HG02885 (cell line): ENCODE measurements around the gene F13B.
A peak's percentile ranks its signal among the peaks of the same experiment; 100 is the strongest.
"Not testable (repeated sequence)": the region's sequence is repeated elsewhere in the genome, so short reads cannot be mapped to it uniquely, and the experiment has no call there.

Experiments used
- ATAC-seq: cut with Tn5 transposase; IDR thresholded peaks from one replicate; pipeline ENCODE4 v1.9.1; 2021; ENCODE audit warnings: mild to moderate bottlenecking; ENCODE audit not compliant: unreplicated experiment, poor library complexity

F13B gene, protein sequence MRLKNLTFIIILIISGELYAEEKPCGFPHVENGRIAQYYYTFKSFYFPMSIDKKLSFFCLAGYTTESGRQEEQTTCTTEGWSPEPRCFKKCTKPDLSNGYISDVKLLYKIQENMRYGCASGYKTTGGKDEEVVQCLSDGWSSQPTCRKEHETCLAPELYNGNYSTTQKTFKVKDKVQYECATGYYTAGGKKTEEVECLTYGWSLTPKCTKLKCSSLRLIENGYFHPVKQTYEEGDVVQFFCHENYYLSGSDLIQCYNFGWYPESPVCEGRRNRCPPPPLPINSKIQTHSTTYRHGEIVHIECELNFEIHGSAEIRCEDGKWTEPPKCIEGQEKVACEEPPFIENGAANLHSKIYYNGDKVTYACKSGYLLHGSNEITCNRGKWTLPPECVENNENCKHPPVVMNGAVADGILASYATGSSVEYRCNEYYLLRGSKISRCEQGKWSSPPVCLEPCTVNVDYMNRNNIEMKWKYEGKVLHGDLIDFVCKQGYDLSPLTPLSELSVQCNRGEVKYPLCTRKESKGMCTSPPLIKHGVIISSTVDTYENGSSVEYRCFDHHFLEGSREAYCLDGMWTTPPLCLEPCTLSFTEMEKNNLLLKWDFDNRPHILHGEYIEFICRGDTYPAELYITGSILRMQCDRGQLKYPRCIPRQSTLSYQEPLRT

DNA sequence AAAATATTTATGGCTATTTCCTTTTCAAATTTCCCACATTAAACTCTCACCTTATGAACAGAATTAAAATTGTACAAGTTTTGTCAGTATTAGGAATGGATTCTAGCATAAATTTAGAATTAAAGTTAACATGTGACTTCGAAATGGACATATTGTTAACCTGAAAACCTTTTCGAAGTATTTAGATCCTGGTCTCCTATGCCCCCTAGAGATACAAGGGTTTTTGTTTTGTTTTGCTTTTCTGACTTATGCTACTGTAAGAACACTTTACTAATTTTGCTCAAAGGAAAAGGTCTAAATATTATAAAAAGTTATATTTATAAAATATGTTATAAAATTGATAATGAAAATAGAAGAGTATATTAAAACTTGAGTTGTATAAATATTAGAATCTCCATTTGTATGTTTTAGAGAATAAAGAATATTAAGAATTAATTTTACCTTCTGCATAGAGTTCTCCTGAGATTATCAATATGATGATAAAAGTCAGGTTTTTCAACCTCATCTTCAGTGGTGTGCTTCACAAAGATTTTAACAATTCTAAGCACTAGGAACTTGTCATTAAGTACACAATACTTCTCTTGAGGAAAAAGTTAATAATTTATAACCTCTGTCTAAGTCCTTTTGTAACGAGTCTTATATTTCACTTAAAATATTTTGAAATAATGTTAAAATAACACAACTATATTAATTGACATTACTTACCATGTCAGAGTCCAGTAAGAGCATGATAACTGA, at the start of gene F13B:
TSS of gene F13B (minus strand) at position 542 of the 738 bp plus-strand sequence. CDS start at position 505, 37 bp downstream.
- no peak for ATAC-seq

DNA sequence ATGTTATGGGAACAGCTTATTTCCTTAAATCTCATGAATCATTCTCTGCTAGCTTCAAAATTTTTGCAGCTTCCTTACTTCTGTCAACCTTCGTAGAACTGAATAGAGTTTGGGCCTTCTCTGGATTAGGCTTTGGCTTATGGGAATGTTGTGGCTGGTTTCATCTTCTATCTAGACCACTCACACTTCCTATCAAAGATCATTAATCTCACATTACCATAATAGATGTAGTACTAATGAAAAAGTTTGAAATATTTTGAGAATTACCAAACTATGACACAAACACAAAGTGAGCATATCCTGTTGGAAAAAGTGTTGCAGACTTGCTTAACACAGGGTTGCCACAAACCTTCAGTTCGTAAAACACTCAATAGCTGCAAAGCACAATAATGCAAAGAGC, 49.1 kb upstream of the F13B start:
- ATAC-seq: no peak

DNA sequence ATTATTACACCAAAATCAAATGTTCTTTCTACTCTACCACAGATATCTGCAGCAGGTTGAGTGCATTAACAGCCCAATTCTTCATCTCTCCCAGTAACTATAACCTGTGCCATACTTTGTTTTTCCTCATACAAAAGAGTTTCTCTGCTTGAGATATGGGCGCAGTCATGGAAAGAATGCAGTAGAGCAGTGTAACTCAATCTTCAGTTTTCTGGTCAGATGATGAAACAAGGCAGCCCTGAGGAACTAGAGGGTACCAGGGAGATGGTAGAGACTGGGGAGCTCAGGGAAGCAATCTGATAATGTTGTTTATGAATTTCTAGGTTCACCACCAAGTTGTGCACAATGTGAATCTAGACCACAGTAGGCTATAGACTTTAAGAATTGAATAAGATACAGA, 39.8 kb upstream of the F13B start:
- ATAC-seq: no peak

DNA sequence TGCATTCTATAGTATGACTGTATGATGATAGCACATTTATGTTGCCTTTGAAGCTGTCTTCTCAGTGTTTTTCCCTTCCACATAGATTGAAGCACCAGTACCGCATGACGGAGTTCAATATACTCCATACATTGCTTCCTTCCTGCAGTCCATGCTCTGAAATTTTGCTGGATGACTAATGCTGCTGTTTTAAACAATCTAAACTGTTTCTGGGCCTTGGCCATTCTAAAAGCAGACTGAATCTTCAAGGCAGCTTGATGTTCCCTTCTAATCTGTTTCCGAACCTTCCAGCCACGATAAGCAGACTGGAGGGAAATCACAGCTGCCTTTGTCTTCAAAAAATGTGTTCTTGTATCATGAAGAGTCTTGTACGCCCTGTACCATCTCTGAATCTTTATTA, 36.2 kb upstream of the F13B start:
- no peak for ATAC-seq

DNA sequence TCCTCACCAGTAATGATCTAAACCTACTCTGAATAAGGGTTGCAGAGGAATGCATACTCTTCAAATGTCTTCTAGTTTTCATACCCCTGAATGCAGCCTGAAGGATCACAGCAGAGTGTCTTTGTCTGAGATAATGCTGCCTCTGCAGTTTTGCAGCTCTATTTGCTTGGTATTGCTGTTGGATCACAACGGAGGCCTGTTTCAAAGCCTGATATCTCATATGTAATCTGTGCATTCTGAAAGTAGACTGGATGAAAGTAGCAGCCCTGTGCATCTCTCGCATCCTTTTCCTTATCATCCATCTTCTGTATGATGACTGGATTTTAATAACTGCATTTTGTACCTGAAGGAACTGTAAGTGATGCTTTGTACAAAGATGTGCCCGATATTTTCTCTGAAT, 34.9 kb upstream of the F13B start:
- no peak for ATAC-seq

DNA sequence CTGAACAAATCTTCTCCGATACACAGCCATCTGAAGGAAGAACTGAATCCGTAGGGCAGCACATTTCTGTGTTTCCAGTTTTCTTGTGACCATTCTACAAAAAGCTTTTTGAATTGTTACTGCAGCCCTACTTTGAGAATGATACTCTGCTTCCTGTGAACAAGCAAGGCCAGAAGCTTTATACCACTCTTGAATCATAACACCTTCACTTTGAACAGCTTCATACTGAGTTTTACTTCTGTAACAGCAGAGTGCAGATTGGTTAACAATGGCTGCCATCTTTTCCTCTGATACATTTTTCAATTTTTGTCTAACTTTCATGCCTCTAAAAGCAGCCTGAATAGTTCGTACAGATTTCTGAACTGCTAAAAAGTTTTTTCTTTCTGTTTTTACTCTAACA, 33.6 kb upstream of the F13B start:
- ATAC-seq: no peak

DNA sequence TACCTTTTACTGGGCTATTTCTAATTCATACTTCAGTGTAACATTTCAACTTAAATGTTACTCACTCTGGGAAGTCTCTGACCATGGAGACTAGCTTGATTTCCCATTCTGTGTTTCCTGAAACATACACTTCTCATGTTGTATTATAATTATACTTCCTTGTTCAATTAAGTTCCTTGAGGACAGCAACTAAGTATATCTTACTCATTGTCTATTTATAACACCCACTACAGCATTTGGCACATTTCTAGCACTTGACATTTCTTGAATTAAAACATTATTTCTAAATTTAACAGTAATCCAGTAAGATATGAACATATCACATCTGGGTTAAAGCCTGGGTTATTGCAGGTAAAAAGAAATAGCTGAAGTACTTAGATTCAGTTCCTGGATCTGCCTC, 32.4 kb upstream of the F13B start:
- ATAC-seq: no peak

DNA sequence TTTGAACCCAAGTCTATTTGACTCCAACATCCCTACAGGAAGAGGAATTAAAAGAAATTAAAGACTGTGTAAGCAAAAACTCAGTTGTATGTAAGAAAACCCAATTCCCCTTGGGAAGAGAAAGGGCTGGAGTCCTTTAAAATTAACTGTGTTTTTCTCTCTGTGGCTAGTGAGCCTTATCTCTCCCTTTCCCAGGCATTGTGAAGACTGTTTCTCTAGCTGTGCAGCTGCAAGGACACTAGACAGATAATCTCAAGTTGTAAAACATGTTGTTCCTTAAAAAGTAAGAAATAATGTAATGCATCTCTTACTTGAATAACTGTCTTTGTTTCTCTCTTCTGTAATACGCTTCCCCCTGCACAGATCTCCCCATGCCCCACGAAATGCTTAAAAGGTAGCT, 29.9 kb upstream of the F13B start:
- ATAC-seq: not testable (repeated sequence)

DNA sequence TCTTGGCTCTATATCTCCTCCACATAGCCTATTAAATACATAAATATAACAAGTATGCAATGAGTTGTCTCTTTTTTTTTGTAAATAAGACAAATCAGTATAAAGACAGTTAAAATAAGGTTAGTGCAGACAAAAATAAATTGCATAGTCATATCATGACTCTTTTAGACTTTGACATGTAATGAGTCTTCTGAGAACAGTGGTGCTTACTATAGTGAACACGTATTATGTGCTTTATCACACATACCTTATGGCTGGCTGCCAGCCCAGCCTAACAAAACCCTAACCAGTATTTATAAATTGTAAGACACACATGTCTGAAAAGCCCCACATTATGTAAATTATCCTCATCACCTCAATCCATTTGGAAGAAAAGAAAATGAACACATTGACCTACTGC, 29.1 kb upstream of the F13B start:
- ATAC-seq: peak; percentile 83

DNA sequence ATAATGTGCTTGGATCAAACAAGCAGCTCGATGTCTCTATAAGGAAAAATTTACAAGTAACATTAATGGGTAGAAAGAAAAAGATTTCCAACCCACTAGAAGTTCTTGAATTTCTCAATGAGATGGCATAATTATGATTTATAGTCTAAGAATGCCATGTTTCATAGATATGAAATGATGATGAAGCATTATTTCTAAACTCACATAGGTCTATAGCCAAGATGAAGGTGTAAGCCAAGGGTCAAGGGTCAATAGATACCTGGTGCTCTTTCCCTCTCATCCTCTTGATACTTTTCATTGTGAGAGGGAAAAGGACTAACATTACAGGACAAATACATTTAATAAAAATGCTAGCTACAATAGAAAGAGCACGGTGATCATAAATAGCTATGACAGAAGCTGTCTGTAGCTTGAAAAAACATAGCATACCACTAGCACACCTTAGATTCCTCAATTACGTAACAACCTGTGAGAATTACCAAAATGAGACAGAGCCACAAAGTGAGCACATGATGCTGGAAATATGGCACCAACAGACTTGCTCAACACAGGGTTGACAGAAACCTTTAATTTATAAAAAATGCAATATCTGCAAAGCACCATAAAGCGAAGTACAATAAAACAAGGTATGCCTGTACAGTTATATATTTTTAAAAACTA, 26.3 kb upstream of the F13B start:
- no peak for ATAC-seq

DNA sequence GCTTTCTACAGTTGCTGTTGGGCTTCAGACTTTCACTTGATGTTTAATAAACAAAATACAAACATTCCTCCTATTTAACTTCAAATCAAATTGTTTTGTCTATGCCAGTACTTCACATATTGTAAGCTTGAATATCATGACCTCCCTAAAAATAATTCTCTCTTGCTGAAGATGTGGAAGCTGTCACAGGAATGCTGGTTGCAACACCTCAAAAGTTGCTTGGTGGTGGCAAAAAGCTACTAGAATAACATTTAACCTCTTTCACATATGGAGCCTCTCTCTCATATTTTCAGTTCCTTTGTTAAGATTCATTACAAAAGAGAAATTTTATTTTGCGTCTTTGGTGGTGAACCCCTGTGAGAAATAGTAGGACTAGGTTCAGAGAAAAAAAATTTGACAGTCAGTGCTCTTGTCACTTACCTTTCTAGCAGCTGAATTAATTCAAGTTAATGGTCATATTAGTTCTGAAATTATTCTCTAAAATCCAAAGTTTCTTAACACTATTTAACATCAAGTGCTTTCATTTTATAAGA, 25.5 kb upstream of the F13B start:
- no peak for ATAC-seq

DNA sequence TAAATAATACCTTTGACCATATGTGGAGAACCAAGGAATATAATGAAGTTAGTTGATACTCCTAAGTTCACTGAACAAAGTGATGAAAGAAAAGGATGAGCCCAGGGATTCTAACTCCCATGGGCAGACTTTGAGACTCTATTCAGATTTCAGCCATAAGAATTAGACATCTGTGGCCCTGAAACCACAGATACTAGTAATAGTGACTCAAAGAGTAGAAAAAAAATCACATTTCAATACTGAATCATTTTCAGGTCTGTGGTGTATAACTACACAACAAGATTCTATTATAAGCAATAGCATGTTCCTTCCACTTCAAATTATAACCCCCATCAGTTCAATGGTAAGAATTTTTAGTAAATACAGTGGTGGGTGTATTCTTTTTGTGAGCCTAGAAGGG, 16.4 kb upstream of the F13B start:
- ATAC-seq: no peak

DNA sequence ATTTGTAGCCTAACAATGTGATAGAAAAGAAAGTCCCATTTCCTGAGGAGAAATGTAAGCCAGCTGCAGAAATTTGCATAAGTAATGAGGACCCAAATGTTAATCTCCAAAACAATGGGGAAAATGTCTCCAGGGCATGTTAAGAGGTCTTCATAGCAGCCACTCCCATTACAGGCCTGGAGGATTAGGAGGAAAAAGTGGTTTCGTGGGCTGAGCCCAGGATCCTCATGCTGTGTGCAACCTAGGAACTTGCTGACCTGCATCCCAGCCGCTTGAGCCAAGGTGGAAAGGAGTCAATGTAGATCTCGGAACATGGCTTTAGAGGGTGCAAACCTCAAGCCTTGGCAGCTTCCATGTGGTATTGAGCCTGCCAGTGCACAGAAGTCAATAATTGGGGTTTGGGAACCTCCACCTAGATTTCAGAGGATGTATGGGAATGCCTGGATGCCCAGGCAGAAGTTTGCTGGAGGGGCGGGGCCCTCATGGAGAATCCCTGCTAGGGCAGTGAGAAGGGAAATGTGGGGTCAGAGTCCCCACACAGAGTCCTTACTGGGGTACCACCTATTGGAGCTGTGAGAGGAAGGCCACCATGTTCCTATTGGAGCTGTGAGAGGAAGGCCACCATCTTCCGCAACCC, 14.2 kb upstream of the F13B start:
- ATAC-seq: no peak

DNA sequence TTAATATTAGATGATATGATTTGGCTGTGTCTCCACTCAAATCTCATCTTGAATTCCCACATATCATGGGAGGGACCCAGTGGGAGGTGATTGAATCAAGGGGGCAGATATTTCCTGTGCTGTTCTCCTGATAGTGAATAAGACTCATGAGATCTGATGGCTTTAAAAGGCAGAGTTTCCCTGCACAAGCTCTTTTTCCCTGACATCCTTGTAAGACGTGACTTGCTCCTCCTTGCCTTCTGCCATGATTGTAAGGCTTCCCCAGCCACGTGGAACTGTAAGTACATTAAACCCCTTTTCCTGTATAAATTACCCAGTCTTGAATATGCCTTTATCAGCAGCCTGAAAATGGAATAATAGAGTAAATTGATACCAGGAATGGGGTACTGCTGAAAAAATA, 13.3 kb upstream of the F13B start:
- no peak for ATAC-seq

DNA sequence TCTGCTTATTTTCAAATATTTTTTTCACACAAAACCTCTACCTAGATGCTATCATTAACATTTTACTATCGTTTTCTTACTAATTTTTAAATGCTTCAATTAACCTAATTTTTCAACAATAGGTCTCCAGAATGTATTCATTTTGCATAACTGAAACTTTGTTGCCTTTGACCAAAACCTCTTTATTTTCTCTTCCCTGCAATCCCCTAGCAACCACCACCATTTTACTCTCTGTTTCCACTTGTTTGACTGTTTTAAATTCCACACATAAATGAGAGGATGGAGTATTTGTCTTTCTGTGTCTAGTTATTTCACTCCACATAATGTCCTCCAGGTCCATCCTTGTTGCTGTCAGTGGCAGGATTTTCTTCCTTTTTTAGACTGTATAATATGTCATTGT, 9.5 kb upstream of the F13B start:
- ATAC-seq: no peak

DNA sequence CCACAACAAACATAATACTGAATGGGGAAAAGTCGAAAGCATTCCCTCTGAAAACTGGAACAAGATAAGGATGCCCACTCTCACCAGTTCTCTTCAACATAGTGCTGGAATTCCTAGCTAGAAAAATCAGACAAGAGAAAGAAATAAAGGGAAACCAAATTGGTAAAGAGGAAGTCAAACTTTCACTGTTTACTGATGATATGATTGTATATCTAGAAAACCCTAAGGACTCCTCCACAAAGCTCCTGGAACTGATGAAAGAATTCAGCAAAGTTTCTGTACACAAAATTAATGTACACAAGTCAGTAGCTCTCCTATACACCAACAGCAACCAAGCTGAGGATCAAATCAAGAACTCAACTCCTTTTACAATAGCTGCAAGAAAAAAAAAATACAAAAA, 6.9 kb upstream of the F13B start:
- ATAC-seq: no peak

DNA sequence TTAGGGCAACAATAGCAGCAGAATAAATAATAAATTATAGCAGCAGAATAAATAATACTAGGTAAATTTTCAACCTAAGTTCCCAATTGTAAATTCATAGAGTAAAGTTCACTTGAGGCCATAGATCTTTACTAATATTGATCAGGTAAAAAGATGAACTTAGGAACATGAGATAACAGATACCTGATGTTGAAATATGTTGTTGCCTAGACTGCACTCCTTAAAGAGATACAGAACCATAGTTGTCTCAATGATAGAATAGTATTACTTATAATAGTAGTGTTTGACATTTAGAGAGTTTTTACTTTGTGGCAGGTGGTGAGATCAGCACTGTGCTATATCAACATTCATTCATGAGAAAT, 378 bp upstream of the F13B start:
- no peak for ATAC-seq

DNA sequence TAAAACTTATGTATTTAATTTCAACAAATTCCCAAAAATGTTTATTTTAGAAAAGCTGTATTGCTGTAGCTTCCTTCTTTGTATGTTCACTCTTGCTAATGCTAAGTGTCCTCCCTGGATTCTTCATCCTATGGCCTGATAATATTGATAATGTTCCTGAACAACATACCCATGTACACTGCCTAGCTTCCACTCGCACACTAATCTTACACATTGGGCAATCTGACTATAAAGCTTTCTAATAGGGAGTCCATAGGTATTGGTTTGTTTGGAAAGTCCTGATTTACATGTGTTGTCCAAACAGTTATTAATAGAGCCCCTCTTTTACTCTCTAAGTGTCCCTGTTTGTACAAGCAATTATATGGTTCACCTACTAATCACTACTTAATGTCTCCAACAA, 783 bp downstream of the F13B start:
- no peak for ATAC-seq

DNA sequence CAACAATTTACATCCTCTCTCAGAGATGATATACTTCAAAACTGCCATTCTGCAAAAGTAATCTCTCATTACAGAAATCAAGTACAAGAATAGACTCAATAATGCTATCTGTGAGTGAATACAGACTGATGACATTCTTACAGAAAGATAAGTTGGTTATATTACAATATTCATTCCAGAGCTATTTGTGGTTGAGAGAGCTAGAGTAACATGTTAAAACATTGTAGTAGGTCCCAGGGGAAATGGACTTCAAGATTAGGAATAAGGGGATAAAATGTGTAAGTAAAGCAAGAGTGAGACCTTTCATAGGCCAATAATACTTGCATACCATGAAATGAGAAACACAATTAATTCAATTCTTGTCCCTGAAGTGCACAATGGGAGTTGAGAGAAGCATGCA, 1.5 kb downstream of the F13B start:
- ATAC-seq: no peak

DNA sequence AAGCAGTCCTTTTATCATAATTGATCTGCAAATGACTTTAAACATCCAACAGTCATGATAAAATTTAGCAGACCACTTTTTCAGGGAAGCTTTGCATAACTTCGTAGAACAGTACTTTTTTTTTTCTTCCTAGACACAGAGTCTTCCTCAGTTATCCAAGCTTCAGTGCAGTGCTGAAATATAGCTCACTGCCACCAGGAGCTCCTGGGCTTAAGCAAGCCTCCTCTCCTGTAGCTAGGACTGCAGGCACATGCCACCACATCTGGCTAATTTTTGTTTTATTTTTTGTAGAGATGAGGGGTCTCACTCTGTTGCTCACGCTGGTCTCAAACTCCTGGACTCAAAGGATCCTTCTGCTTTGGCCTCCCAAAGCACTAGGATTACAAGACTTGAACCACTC, 3.8 kb downstream of the F13B start:
- peak; percentile 27 for ATAC-seq
